Heart right ventricle (tissue), 16 donors: ENCODE results near the gene WDR20. TPM values are rescaled to one million over a fixed set of nuclear protein-coding genes. Genes with fewer than 3 reads are reported as not detected.

ENCODE experiments used
- ATAC-seq, 8 donors: fragments of 200-7000 bp; cut with Tn5 transposase; one replicate each; pipeline ENCODE4 v1.9.1; 2020; ENCODE audit warnings: mild to moderate bottlenecking in 8 of 8, moderate library complexity in 8 of 8, moderate number of reproducible peaks in 1 of 8
- DNase-seq, 2 donors: peaks; one replicate each; pipeline ENCODE4 v3.0.0-alpha.2; 2020
- H3K27ac ChIP-seq, 10 donors: fragments of 200-600 bp; sonication (generic) in 2 of 10; one replicate each; pipeline versions ENCODE4 v1.5.0 to v1.8.0; 2020 to 2022; ENCODE audit warnings: mild to moderate bottlenecking in 3 of 10
- H3K27me3 ChIP-seq, 7 donors: fragments of 200-600 bp; one replicate each; pipeline ENCODE4 v1.8.0; 2021 to 2022; ENCODE audit warnings: mild to moderate bottlenecking in 2 of 7
- H3K36me3 ChIP-seq, 9 donors: fragments of 200-600 bp; sonication (generic) in 1 of 9; one replicate each; pipeline versions ENCODE4 v1.5.0 to v1.8.0; 2020 to 2022; ENCODE audit warnings: mild to moderate bottlenecking in 2 of 9
- H3K4me1 ChIP-seq, 9 donors: fragments of 200-600 bp; sonication (generic) in 1 of 9; one replicate each; pipeline versions ENCODE4 v1.5.0 to v1.8.0; 2020 to 2022; ENCODE audit warnings: mild to moderate bottlenecking in 4 of 9
- H3K4me3 ChIP-seq, 10 donors: fragments of 200-600 bp; sonication (generic) in 2 of 10; one replicate each; pipeline versions ENCODE4 v1.5.0 to v1.8.0; 2020 to 2022; ENCODE audit warnings: mild to moderate bottlenecking in 7 of 10, moderate library complexity in 2 of 10
- H3K9me3 ChIP-seq, 11 donors: fragments of 200-600 bp in 10 of 11; sonication (generic) in 2 of 11; one replicate each; pipeline versions ENCODE4 v1.5.0 to v1.8.0; 2013 to 2022; ENCODE audit warnings: mild to moderate bottlenecking in 2 of 11, control low read depth in 1 of 11, moderate library complexity in 1 of 11
- CTCF ChIP-seq, 9 donors: fragments of 200-600 bp; sonication (generic) in 2 of 9; IDR thresholded peaks; one replicate each; pipeline versions ENCODE4 v1.5.0 to v1.8.0; 2021 to 2022; ENCODE audit warnings: antibody characterized with exemption in 9 of 9, mild to moderate bottlenecking in 5 of 9, moderate library complexity in 1 of 9
- WGBS, 2 donors: extraction: QIAGEN DNeasy Blood & Tissue Kit; methylation state at CpG; one replicate each; pipeline ENCODE4 v1.1.7; 2013; ENCODE audit warnings: inconsistent platforms in 1 of 2; 5-methylcytosine and 5-hydroxymethylcytosine counted together
- intact Hi-C, 10 donors: fragments of 100-400 bp; cut with DNase I; formaldehyde crosslinking; loops; one replicate each; pipeline versions ENCODE4 v1.11.1 to v1.14.2; 2022
- long read RNA-seq, 3 donors: library from polyadenylated mRNA; unstranded; transcript quantifications; one replicate each; pipeline ENCODE4 v2.0.0, GENCODE V29; 2020 to 2021
- polyA plus RNA-seq, 2 donors: library from polyadenylated mRNA; stranded (reverse); fragments of 200-250 nt; gene quantifications; one replicate each; pipeline ENCODE4 v1.2.3, GENCODE V29; 2013
- total RNA-seq, 10 donors: library from RNA; stranded (reverse); fragmentation: NEBNext Ultra II Directional in 3 of 10; extraction: Animal tissue kit (Norgen Biotek cat#: 25700) in 3 of 10; gene quantifications; one replicate each; pipeline versions ENCODE4 v1.2.1 to v1.2.4, GENCODE V29; 2021 to 2023
- donor health status: Arrhythmogenic right ventricular cardiomyopathy.
- donor health status: ischemic (EF 13 %, LVEDD 7.1; RV severe dilation, severe dysfunction).
- donor health status: healthy with polysubstance abuse.
- donor health status: DM: no; HTN: yes; CAD: no.
- donor health status: DM: no; HTN: no; CAD: no.
- donor health status: ischemic (EF 25% LVEDD 6.9; RV normal size, moderate dysfunction).
- donor health status: ischemic (EF 25% LVEDD 5.7; RV mildly dilated, moderate dysfunction).
- donor health status: healthy.
- donor health status: DM: yes; HTN: yes; CAD: no.
- donor health status: Ischemic cardiomyopathy.
- donor health status: ischemic (EF 35%, LVEDD 5.7; RV mildly dilated, moderate dysfunction).
- donor health status: nonischemic (EF 11% LVEDD 7.7; RV severe dilation, severe dysfunction).
- donor health status: DM: yes; HTN: yes; CAD: no.
- donor health status: PGD.
- donor health status: ischemic (EF 29% LVEDD 5.4; RV normal size, mild dysfunction).
- donor health status: nonischemic (EF 23%, LVEDD 6.1; RV moderate dilation, normal function).

Gene WDR20
- total RNA-seq (10 to 100 TPM; 19.0 to 28.0 (median 20.6) TPM), polyA plus RNA-seq (10 to 100 TPM; 10.7 to 16.4 TPM)
- long read RNA-seq, donor 1, transcript WDR20-203 (4 exons, 2,616 nt): minor isoform, 5 of 36 reads
- long read RNA-seq, donor 1, transcript WDR20-204 (3 exons, 2,391 nt): major isoform, 8 of 36 reads
- long read RNA-seq, donor 1, partial matches to known transcripts: 4 of 36 reads
- long read RNA-seq, donor 1, other reads (novel, unspliced or antisense): 17 of 36 reads
- long read RNA-seq, donor 2, transcript WDR20-204 (3 exons, 2,391 nt): major isoform, 6 of 29 reads
- long read RNA-seq, donor 2, partial matches to known transcripts: 2 of 29 reads
- long read RNA-seq, donor 2, other reads (novel, unspliced or antisense): 16 of 29 reads
- long read RNA-seq, donor 3, transcript WDR20-204 (3 exons, 2,391 nt): major isoform, 20 of 60 reads
- long read RNA-seq, donor 3, partial matches to known transcripts: 2 of 60 reads
- long read RNA-seq, donor 3, other reads (novel, unspliced or antisense): 27 of 60 reads

GRCh38 chr14:102139286-102140026 is at the start of gene WDR20:
TSS of gene WDR20 (plus strand) at chr14:102139897. CDS start at chr14:102139924, 27 bp downstream.
- Histone ChIP-seq H3K9me3 (no peaks in the 10 kb centered on the region), H3K4me1 (peaks cover 6 to 37% (median 30%) of the 10 kb centered on the region in 9 donors), H3K27ac (peak within 1 kb of the TSS; percentile 42 to 94 (median 84)), H3K4me3 (peak within 1 kb of the TSS; percentile 71 to 100 (median 94)), H3K27me3 (no peaks in the 10 kb centered on the region), H3K36me3 (peaks cover 0 to 12% (median 0%) of the 10 kb centered on the region in 9 donors)
- ATAC-seq (peak; percentile 99 to 100 (median 99)), DNase-seq (peak; percentile 98 to 99)
- TF ChIP-seq CTCF (IDR thresholded peaks at IDR 0.05): no peak
- intact Hi-C loops: loop anchor here in 5 of 10 donors (5.0 to 10.0 kb wide), 6 partner anchors 52 to 178 kb away; partner anchors contain the start of genes HSP90AA1 (in 1 of the 5) and ZNF839 (in 1 of the 5)
- WGBS, 2 donors: 1% methylated on average over 58 to 64 of the region's 64 CpGs

- H3K27me3 ChIP-seq: no peaks in the 10 kb centered on the region
- intact Hi-C loops: loop anchor here in 4 of 10 donors (10.0 kb wide), 2 partner anchors 46 to 386 kb away; no protein-coding TSS in a partner anchor
- peaks cover 0 to 4% (median 0%) of the 10 kb centered on the region in 9 donors for H3K36me3 ChIP-seq
- TF ChIP-seq CTCF (IDR thresholded peaks at IDR 0.05): no peak
- H3K4me1 ChIP-seq: peaks cover 0 to 19% (median 14%) of the 10 kb centered on the region in 9 donors
- 81 to 84% methylated on average over 3 of the region's 3 CpGs for WGBS, 2 donors
- H3K27ac ChIP-seq: no peak overlapping the region
- H3K4me3 ChIP-seq: no peak overlapping the region
- H3K9me3 ChIP-seq: no peaks in the 10 kb centered on the region
- DNase-seq (no peak), ATAC-seq (no peak)
These were observed 49.0 kb upstream of the WDR20 start for GRCh38 chr14:102090713-102091112.

GRCh38 chr14:102092806-102093205 is 46.9 kb upstream of the WDR20 start:
- 95 to 97% methylated on average over 10 of the region's 10 CpGs for WGBS, 2 donors
- Histone ChIP-seq H3K4me1 (peaks cover 0 to 22% (median 14%) of the 10 kb centered on the region in 9 donors), H3K4me3 (no peak overlapping the region), H3K27ac (no peak overlapping the region), H3K36me3 (no peaks in the 10 kb centered on the region), H3K27me3 (no peaks in the 10 kb centered on the region), H3K9me3 (no peaks in the 10 kb centered on the region)
- no peak for TF ChIP-seq CTCF (IDR thresholded peaks at IDR 0.05)
- intact Hi-C loops: loop anchor here in 4 of 10 donors (10.0 kb wide), 2 partner anchors 48 to 388 kb away; no protein-coding TSS in a partner anchor
- ATAC-seq (no peak), DNase-seq (no peak)

GRCh38 chr14:102094101-102094500 is 45.6 kb upstream of the WDR20 start:
- no peak for TF ChIP-seq CTCF (IDR thresholded peaks at IDR 0.05)
- intact Hi-C loops: loop anchor here in 4 of 10 donors (10.0 kb wide), 2 partner anchors 49 to 389 kb away; no protein-coding TSS in a partner anchor
- Histone ChIP-seq H3K36me3 (no peaks in the 10 kb centered on the region), H3K4me3 (no peak overlapping the region), H3K9me3 (no peaks in the 10 kb centered on the region), H3K4me1 (peaks cover 0 to 10% (median 4%) of the 10 kb centered on the region in 9 donors), H3K27ac (no peak overlapping the region), H3K27me3 (no peaks in the 10 kb centered on the region)
- 42 to 44% methylated on average over 7 of the region's 7 CpGs for WGBS, 2 donors
- ATAC-seq: no peak
- no peak for DNase-seq
